Subcutaneous adipose tissue (tissue), 4 donors: Measurements from ENCODE around the gene FNDC3A. TPM values are rescaled to one million over a fixed set of nuclear protein-coding genes. Genes with fewer than 3 reads are reported as not detected.

Experiments used
- CTCF ChIP-seq: fragments of 450-650 bp; IDR thresholded peaks from one replicate; pipeline ENCODE4 v1.5.1; 2016; ENCODE audit warnings: low read depth, mild to moderate bottlenecking, control low read depth, antibody characterized with exemption, moderate library complexity
- total RNA-seq, 4 donors: library from RNA; depleted of rRNA; stranded (reverse); fragments of >200 nt; gene quantifications; one replicate each; pipeline ENCODE4 v1.1.0, GENCODE V29; 2016

FNDC3A gene
- total RNA-seq, 4 donors from 2014 or later, result 30.1 to 61.2 (median 47.2) TPM

GRCh38 chr13:49044836-49045235 is 69.1 kb downstream of the FNDC3A start:
- no peak for TF ChIP-seq CTCF

GRCh38 chr13:49046002-49046401 is 70.3 kb downstream of the FNDC3A start:
- no peak for TF ChIP-seq CTCF

GRCh38 chr13:49046519-49046918 is 70.8 kb downstream of the FNDC3A start:
- TF ChIP-seq CTCF, result no peak

- TF ChIP-seq CTCF, result no peak
Measured at GRCh38 chr13:49052813-49053212, 77.1 kb downstream of the FNDC3A start.

GRCh38 chr13:49053215-49053614 is 77.5 kb downstream of the FNDC3A start:
- no peak for TF ChIP-seq CTCF

- TF ChIP-seq CTCF, result no peak
Measured at GRCh38 chr13:49053906-49054305, 78.2 kb downstream of the FNDC3A start.

- TF ChIP-seq CTCF, result no peak
Measured at GRCh38 chr13:49055021-49055420, 79.3 kb downstream of the FNDC3A start.
